ENCODE measurements around the gene STAB2.

STAB2 gene

DNA sequence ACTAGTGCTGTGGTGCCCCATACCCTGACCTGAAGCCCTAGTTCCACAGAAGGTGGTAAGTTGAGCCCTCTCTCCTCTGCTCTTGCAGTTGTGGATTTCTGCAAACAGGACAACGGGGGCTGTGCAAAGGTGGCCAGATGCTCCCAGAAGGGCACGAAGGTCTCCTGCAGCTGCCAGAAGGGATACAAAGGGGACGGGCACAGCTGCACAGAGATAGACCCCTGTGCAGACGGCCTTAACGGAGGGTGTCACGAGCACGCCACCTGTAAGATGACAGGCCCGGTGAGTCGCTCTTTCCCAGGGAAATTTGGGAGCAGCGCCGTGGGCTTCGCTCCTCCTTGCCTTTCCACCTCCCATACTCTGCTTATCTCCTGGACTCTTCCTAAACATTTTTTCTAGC is 161.8 kb downstream of the STAB2 start:
- H3K4me1 ChIP-seq (ENCODE audit: low read length) = no peaks in the 10 kb centered on the region
- no peak for DNase-seq
- no peak overlapping the region for H3K4me2 ChIP-seq (ENCODE audit: low read depth, low read length)
- no peaks in the 10 kb centered on the region for H3K79me2 ChIP-seq (ENCODE audit: low read length)
- H3F3A ChIP-seq (ENCODE audit: insufficient read depth, low read length) = no peaks in the 10 kb centered on the region
- no peaks in the 10 kb centered on the region for H4K20me1 ChIP-seq (ENCODE audit: insufficient read depth, low read length)
- no peaks in the 10 kb centered on the region for H3K36me3 ChIP-seq (replicated peaks; ENCODE audit: insufficient read depth, low read length)
- TF ChIP-seq EZH2 (optimal IDR thresholded peaks at IDR 0.05; ENCODE audit: low read depth, low read length) = no peak
- TF ChIP-seq, protein P1, sequence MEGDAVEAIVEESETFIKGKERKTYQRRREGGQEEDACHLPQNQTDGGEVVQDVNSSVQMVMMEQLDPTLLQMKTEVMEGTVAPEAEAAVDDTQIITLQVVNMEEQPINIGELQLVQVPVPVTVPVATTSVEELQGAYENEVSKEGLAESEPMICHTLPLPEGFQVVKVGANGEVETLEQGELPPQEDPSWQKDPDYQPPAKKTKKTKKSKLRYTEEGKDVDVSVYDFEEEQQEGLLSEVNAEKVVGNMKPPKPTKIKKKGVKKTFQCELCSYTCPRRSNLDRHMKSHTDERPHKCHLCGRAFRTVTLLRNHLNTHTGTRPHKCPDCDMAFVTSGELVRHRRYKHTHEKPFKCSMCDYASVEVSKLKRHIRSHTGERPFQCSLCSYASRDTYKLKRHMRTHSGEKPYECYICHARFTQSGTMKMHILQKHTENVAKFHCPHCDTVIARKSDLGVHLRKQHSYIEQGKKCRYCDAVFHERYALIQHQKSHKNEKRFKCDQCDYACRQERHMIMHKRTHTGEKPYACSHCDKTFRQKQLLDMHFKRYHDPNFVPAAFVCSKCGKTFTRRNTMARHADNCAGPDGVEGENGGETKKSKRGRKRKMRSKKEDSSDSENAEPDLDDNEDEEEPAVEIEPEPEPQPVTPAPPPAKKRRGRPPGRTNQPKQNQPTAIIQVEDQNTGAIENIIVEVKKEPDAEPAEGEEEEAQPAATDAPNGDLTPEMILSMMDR (IDR thresholded peaks at IDR 0.05; ENCODE audit: low read length) = no peak
- TF ChIP-seq EZH2phosphoT487 (IDR thresholded peaks at IDR 0.05; ENCODE audit: low read length) = no peak
- H3K27me3 ChIP-seq (replicated peaks; ENCODE audit: insufficient read depth, low read length) = no peaks in the 10 kb centered on the region
- H3K9me3 ChIP-seq (replicated peaks; ENCODE audit: insufficient read depth, low read length) = no peaks in the 10 kb centered on the region
- no peaks in the 10 kb centered on the region for H3K9me2 ChIP-seq (replicated peaks; ENCODE audit: insufficient read depth, low read length)
- H3K9ac ChIP-seq (ENCODE audit: low read length) = no peak overlapping the region
- H3K4me3 ChIP-seq (ENCODE audit: low read length) = no peak overlapping the region
- no peak overlapping the region for H2AFZ ChIP-seq (ENCODE audit: low read length)
- no peak overlapping the region for H3K27ac ChIP-seq (ENCODE audit: low read length)

DNA sequence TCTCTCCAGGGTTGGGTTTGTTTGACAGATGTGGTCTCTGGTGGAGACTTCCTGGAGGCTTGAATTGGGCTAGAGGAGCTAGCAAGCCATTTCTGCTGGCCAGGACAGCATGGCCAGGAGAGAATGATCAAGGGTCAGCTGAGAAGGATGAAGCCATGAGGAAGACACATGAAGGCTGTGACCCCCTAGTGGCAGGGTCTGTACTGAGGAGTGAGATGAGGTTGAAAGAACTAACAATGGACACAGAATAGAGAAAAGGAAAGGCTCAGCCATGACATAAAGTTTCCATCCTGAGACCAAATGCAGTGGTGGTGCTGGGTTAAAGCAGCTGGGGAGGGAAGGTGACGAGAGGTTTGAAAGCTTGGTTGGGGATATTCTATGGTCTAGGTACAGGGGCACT is 164.1 kb downstream of the STAB2 start:
- no peak overlapping the region for H3K9ac ChIP-seq (ENCODE audit: low read length)
- H4K20me1 ChIP-seq (ENCODE audit: insufficient read depth, low read length) = no peaks in the 10 kb centered on the region
- no peak overlapping the region for H3K27ac ChIP-seq (ENCODE audit: low read length)
- H3K4me1 ChIP-seq (ENCODE audit: low read length) = no peaks in the 10 kb centered on the region
- H3K4me3 ChIP-seq (ENCODE audit: low read length) = no peak overlapping the region
- H3F3A ChIP-seq (ENCODE audit: insufficient read depth, low read length) = no peaks in the 10 kb centered on the region
- no peaks in the 10 kb centered on the region for H3K36me3 ChIP-seq (replicated peaks; ENCODE audit: insufficient read depth, low read length)
- H2AFZ ChIP-seq (ENCODE audit: low read length) = no peak overlapping the region
- DNase-seq = no peak
- no peak overlapping the region for H3K4me2 ChIP-seq (ENCODE audit: low read depth, low read length)
- H3K79me2 ChIP-seq (ENCODE audit: low read length) = no peaks in the 10 kb centered on the region
- no peak for TF ChIP-seq EZH2phosphoT487 (IDR thresholded peaks at IDR 0.05; ENCODE audit: low read length)
- no peaks in the 10 kb centered on the region for H3K9me3 ChIP-seq (replicated peaks; ENCODE audit: insufficient read depth, low read length)
- H3K9me2 ChIP-seq (replicated peaks; ENCODE audit: insufficient read depth, low read length) = no peaks in the 10 kb centered on the region
- no peaks in the 10 kb centered on the region for H3K27me3 ChIP-seq (replicated peaks; ENCODE audit: insufficient read depth, low read length)

DNA sequence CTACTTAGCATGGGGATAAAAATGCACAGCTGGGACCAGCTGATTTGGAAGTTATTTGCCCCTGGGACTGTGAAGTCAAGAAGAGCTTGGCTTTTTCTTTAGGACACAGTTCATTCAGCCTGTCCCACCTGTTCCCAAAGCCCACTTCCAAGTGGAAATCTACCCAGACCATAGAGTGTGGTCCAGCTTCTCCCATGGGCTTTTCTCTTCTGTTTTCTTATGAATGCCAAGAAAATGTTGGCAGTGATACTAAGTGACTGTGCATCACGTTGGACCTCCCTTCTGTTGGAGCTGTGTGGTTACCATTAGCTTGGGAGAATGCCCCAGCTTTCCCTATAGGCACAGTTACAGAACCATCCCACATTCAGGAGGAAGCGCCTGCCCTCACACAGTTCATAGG is 164.5 kb downstream of the STAB2 start:
- H3K4me3 ChIP-seq (ENCODE audit: low read length) = no peak overlapping the region
- no peaks in the 10 kb centered on the region for H3K9me3 ChIP-seq (replicated peaks; ENCODE audit: insufficient read depth, low read length)
- no peak overlapping the region for H3K9ac ChIP-seq (ENCODE audit: low read length)
- H3K4me1 ChIP-seq (ENCODE audit: low read length) = no peaks in the 10 kb centered on the region
- H4K20me1 ChIP-seq (ENCODE audit: insufficient read depth, low read length) = no peaks in the 10 kb centered on the region
- H3K36me3 ChIP-seq (replicated peaks; ENCODE audit: insufficient read depth, low read length) = no peaks in the 10 kb centered on the region
- no peaks in the 10 kb centered on the region for H3K27me3 ChIP-seq (replicated peaks; ENCODE audit: insufficient read depth, low read length)
- TF ChIP-seq, protein P1 (IDR thresholded peaks at IDR 0.05; ENCODE audit: low read length) = no peak
- TF ChIP-seq EZH2phosphoT487 (IDR thresholded peaks at IDR 0.05; ENCODE audit: low read length) (no peak), EZH2 (optimal IDR thresholded peaks at IDR 0.05; ENCODE audit: low read depth, low read length) (no peak)
- H3K79me2 ChIP-seq (ENCODE audit: low read length) = no peaks in the 10 kb centered on the region
- no peak overlapping the region for H3K4me2 ChIP-seq (ENCODE audit: low read depth, low read length)
- H3K9me2 ChIP-seq (replicated peaks; ENCODE audit: insufficient read depth, low read length) = no peaks in the 10 kb centered on the region
- H3K27ac ChIP-seq (ENCODE audit: low read length) = no peak overlapping the region
- H3F3A ChIP-seq (ENCODE audit: insufficient read depth, low read length) = no peaks in the 10 kb centered on the region
- no peak overlapping the region for H2AFZ ChIP-seq (ENCODE audit: low read length)
- DNase-seq = no peak

DNA sequence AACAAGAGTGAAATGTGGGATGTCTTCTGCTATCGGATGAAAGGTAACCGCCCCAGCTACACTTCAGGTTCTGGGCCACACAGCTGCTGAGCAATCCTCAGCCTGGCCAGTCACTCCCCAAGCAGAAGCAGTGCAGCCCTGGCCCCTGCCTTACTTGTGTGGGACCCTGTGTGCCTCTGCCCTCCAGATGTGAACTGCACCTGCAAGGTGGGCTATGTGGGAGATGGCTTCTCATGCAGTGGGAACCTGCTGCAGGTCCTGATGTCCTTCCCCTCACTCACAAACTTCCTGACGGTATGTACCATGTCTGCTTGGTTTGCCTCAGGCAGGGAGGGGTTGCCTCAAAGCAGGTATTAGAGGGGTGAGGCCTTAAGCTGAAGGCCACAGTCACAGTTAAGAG is 168.4 kb downstream of the STAB2 start:
- TF ChIP-seq EZH2phosphoT487 (IDR thresholded peaks at IDR 0.05; ENCODE audit: low read length) (no peak), EZH2 (optimal IDR thresholded peaks at IDR 0.05; ENCODE audit: low read depth, low read length) (no peak)
- TF ChIP-seq, protein P1 (IDR thresholded peaks at IDR 0.05; ENCODE audit: low read length) = no peak

More for the DNA sequence above, 168.4 kb downstream of the STAB2 start:
- no peak overlapping the region for H2AFZ ChIP-seq (ENCODE audit: low read length)
- H3K79me2 ChIP-seq (ENCODE audit: low read length) = no peaks in the 10 kb centered on the region
- no peaks in the 10 kb centered on the region for H3K27me3 ChIP-seq (replicated peaks; ENCODE audit: insufficient read depth, low read length)
- no peaks in the 10 kb centered on the region for H4K20me1 ChIP-seq (ENCODE audit: insufficient read depth, low read length)
- DNase-seq = no peak
- H3K4me1 ChIP-seq (ENCODE audit: low read length) = no peaks in the 10 kb centered on the region
- no peaks in the 10 kb centered on the region for H3K9me2 ChIP-seq (replicated peaks; ENCODE audit: insufficient read depth, low read length)
- H3K4me2 ChIP-seq (ENCODE audit: low read depth, low read length) = no peak overlapping the region
- no peak overlapping the region for H3K27ac ChIP-seq (ENCODE audit: low read length)
- H3K9ac ChIP-seq (ENCODE audit: low read length) = no peak overlapping the region
- no peaks in the 10 kb centered on the region for H3K9me3 ChIP-seq (replicated peaks; ENCODE audit: insufficient read depth, low read length)
- no peak overlapping the region for H3K4me3 ChIP-seq (ENCODE audit: low read length)
- H3F3A ChIP-seq (ENCODE audit: insufficient read depth, low read length) = no peaks in the 10 kb centered on the region
- no peaks in the 10 kb centered on the region for H3K36me3 ChIP-seq (replicated peaks; ENCODE audit: insufficient read depth, low read length)
